Muscle layer of duodenum (tissue), 2 donors: ENCODE data around the gene C18orf32.
"Not testable (repeated sequence)": the region's sequence is repeated elsewhere in the genome, so short reads cannot be mapped to it uniquely, and the experiment has no call there.

ENCODE experiments used
- H3K27ac ChIP-seq: one replicate; pipeline ENCODE4 v1.7.0; 2013; ENCODE audit warnings: mild to moderate bottlenecking, low read length
- H3K27me3 ChIP-seq: one replicate; pipeline ENCODE4 v1.7.0; 2013; ENCODE audit warnings: low read depth, mild to moderate bottlenecking, control low read depth, low read length
- H3K36me3 ChIP-seq, 2 donors: one replicate each; pipeline ENCODE4 v1.7.0; 2013; ENCODE audit warnings: low read length in 2 of 2, control low read depth in 1 of 2, mild to moderate bottlenecking in 1 of 2; ENCODE audit not compliant: insufficient read depth in 2 of 2, control insufficient read depth in 1 of 2
- H3K4me1 ChIP-seq, 2 donors: one replicate each; pipeline ENCODE4 v1.7.0; 2013; ENCODE audit warnings: low read length in 2 of 2, mild to moderate bottlenecking in 2 of 2, control low read depth in 1 of 2, moderate library complexity in 1 of 2; ENCODE audit not compliant: insufficient read depth in 2 of 2, control insufficient read depth in 1 of 2
- H3K4me3 ChIP-seq, 2 donors: one replicate each; pipeline ENCODE4 v1.7.0; 2013; ENCODE audit warnings: low read length in 2 of 2, low read depth in 1 of 2, mild to moderate bottlenecking in 1 of 2
- H3K9me3 ChIP-seq, 2 donors: one replicate each; pipeline ENCODE4 v1.7.0; 2013; ENCODE audit warnings: low read length in 2 of 2, control low read depth in 1 of 2, mild to moderate bottlenecking in 1 of 2; ENCODE audit not compliant: control insufficient read depth in 1 of 2
- donor health status: healthy.

The C18orf32 gene

GRCh38 chr18:49520661-49521145, 33.7 kb upstream of the C18orf32 start:
- no peak overlapping the region for H3K4me3 ChIP-seq
- no peaks in the 10 kb centered on the region for H3K4me1 ChIP-seq
- no peaks in the 10 kb centered on the region for H3K36me3 ChIP-seq
- H3K27ac ChIP-seq = no peak overlapping the region
- H3K9me3 ChIP-seq = no peaks in the 10 kb centered on the region
- no peaks in the 10 kb centered on the region for H3K27me3 ChIP-seq

GRCh38 chr18:49519101-49519971, 32.3 kb upstream of the C18orf32 start:
- H3K27ac ChIP-seq = no peak overlapping the region
- no peaks in the 10 kb centered on the region for H3K36me3 ChIP-seq
- no peaks in the 10 kb centered on the region for H3K4me1 ChIP-seq
- H3K9me3 ChIP-seq = no peaks in the 10 kb centered on the region
- H3K4me3 ChIP-seq = no peak overlapping the region
- no peaks in the 10 kb centered on the region for H3K27me3 ChIP-seq

DNA sequence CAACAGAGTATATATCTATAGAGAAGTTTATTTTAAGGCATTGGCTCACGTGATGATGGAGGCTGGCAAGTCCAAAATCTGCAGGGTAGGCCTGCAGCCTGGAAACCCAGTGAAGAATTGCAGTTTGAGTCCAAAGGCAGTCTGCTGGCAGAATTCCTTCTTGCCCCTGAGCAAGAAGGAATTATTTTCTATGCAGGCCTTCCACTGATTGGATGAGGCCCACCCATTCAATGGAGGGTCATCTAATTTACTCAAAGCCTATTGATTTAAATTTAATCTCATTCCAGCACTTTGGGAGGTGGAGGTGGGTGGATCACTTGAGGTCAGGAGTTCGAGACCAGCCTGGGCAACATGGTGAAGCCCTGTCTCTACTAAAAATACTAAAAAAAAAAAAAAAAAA, 30.4 kb upstream of the C18orf32 start:
- H3K4me3 ChIP-seq = no peak overlapping the region
- no peaks in the 10 kb centered on the region for H3K27me3 ChIP-seq
- no peaks in the 10 kb centered on the region for H3K4me1 ChIP-seq
- no peaks in the 10 kb centered on the region for H3K36me3 ChIP-seq
- H3K9me3 ChIP-seq = no peaks in the 10 kb centered on the region
- no peak overlapping the region for H3K27ac ChIP-seq

DNA sequence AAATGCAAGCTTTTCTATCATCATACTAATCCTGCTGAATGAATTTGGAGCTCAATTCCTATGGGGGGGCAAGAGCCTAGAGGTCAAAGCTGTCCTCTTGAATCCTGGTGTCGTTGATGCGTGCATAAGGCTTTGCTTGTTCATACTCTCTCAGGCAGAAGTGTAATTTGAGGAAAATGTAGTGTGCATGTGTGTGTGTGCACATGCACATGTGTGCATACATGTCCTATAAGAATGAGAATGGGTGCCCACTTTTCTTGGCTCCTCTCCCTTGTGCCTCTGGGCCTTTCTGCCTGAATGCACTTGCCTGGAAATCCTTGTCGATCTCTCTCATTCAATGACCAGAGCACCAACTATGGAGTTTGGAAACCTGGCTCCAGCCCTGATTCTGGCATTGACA, 28.5 kb upstream of the C18orf32 start:
- Histone ChIP-seq H3K4me1 (no peaks in the 10 kb centered on the region), H3K27me3 (no peaks in the 10 kb centered on the region), H3K27ac (no peak overlapping the region), H3K36me3 (no peaks in the 10 kb centered on the region), H3K4me3 (no peak overlapping the region), H3K9me3 (no peaks in the 10 kb centered on the region)

DNA sequence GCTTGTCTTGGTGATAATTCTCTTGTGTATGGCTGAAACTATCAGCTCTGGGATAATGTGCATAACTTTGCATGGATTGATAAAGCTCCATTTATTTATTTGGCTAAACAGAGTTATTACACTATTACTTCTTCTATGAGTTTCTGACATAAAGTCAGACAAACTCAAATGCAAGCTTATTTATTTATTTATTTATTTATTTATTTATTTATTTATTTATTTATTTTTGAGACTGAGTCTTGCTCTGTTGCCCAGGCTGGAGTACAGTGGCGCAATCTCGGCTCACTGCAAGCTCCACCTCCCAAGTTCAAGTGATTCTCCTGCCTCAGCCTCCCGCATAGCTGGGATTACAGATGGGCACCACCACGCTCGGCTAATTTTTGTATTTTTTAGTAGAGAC, 28.0 kb upstream of the C18orf32 start:
- not testable (repeated sequence) for H3K27me3 ChIP-seq, H3K27ac ChIP-seq

DNA sequence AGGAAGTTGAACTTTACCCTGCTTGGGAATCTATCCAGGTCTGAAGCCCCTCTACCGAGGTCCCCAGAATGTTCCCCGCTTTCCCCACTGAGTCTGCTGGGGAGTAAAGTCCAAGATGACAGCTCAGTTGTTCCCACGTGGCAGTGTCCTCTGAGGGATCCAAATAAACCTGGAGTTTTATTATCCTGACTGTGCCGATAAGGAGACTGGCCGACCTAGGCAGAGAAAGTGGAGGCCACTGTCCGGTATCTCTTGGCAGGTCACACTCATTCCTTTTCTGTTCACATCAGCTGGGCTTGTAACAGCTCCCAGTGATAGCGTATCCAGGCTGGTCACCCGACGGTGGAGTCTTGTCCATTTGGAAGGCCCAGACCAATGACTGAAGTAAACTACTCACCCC, 27.5 kb upstream of the C18orf32 start:
- H3K27ac ChIP-seq = no peak overlapping the region
- H3K4me3 ChIP-seq = no peak overlapping the region
- H3K27me3 ChIP-seq = no peaks in the 10 kb centered on the region
- no peaks in the 10 kb centered on the region for H3K36me3 ChIP-seq
- no peaks in the 10 kb centered on the region for H3K4me1 ChIP-seq
- H3K9me3 ChIP-seq = no peaks in the 10 kb centered on the region

More for the DNA sequence above, 28.0 kb upstream of the C18orf32 start:
- not testable (repeated sequence) for H3K4me1 ChIP-seq, H3K9me3 ChIP-seq, H3K4me3 ChIP-seq, H3K36me3 ChIP-seq

DNA sequence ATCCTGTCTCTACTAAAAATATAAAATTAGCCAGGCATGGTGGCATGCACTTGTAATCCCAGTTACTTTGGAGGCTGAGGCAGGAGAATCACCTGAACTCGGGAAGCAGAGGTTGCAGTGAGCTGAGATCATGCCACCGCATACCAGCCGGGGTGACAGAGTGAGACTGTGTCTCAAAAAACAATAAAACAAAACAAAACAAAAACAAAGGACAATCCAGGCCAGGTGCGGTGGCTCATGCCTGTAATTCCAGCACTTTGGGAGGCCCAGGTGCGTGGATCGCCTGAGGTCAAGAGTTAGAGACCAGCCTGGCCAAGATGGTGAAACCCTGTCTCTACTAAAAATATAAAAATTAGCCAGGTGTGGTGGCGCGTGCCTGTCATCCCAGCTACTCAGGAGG, 25.8 kb upstream of the C18orf32 start:
- not testable (repeated sequence) for H3K4me1 ChIP-seq, H3K36me3 ChIP-seq, H3K9me3 ChIP-seq, H3K27me3 ChIP-seq, H3K4me3 ChIP-seq, H3K27ac ChIP-seq

- Histone ChIP-seq H3K27me3 (no peaks in the 10 kb centered on the region), H3K4me1 (no peaks in the 10 kb centered on the region), H3K9me3 (no peaks in the 10 kb centered on the region), H3K36me3 (no peaks in the 10 kb centered on the region), H3K27ac (no peak overlapping the region), H3K4me3 (no peak overlapping the region)
These were observed 23.5 kb upstream of the C18orf32 start for GRCh38 chr18:49510393-49511115.

DNA sequence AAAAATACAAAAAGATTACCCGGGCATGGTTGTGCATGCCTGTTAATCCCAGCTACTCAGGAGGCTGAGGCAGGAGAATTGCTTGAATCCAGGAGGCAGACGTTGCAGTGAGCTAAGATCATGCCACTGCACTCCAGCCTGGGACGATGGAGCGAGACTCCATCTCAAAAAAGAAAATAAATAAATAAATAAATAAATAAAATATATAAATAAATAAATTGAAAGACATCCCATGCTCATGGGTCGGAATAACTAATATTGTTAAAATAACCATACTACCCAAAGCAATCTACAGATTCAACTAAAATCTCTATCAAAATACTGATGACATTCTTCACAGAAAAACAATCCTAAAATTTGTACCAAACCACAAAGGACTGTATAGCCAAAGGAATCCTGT, 19.4 kb upstream of the C18orf32 start:
- H3K27ac ChIP-seq, H3K4me3 ChIP-seq, H3K27me3 ChIP-seq, H3K9me3 ChIP-seq, H3K4me1 ChIP-seq, H3K36me3 ChIP-seq: not testable (repeated sequence)

DNA sequence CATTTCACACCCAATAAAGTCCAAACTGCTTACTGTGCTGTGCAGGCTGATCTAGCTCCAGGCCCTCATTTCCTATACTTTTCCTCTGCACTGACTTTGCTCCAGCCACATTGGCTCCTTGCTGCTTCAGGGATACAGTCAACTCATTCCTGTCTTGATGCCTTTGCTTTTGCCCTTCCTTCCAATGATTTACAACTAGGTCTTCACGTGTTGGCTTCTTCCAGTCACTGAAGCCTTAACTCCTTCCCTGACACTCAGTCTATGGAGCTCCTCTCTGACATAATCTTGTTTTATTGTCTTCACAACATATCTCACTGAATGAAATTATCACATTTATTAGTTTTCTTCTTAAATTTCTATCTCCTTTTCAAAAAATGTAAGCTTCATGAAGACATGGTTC, 16.9 kb upstream of the C18orf32 start:
- Histone ChIP-seq H3K36me3 (no peaks in the 10 kb centered on the region), H3K4me1 (no peaks in the 10 kb centered on the region), H3K9me3 (no peaks in the 10 kb centered on the region), H3K27ac (no peak overlapping the region), H3K4me3 (no peak overlapping the region), H3K27me3 (no peaks in the 10 kb centered on the region)

GRCh38 chr18:49500201-49500921, 13.3 kb upstream of the C18orf32 start:
- H3K36me3 ChIP-seq = no peaks in the 10 kb centered on the region
- no peaks in the 10 kb centered on the region for H3K27me3 ChIP-seq
- no peaks in the 10 kb centered on the region for H3K4me1 ChIP-seq
- no peak overlapping the region for H3K27ac ChIP-seq
- H3K4me3 ChIP-seq = no peak overlapping the region
- H3K9me3 ChIP-seq = no peaks in the 10 kb centered on the region
